Vagina (tissue), 2 donors: ENCODE measurements around the gene HES7.

Experiments used
- CTCF ChIP-seq, 3 experiments: fragments of 450-650 bp in 2 of 3; fragments of 200-600 bp in 1 of 3; sonication (generic) in 1 of 3; IDR thresholded peaks; one replicate each; pipeline ENCODE4 v1.5.1; 2017 to 2019; ENCODE audit warnings: antibody characterized with exemption in 3 of 3, mild to moderate bottlenecking in 2 of 3, moderate library complexity in 2 of 3
- POLR2A ChIP-seq, 2 donors: fragments of 450-650 bp; IDR thresholded peaks; one replicate each; pipeline ENCODE4 v1.6.1; 2017; ENCODE audit warnings: antibody characterized with exemption in 2 of 2, mild to moderate bottlenecking in 2 of 2, moderate library complexity in 2 of 2
- POLR2AphosphoS5 ChIP-seq, 2 donors: sonication (generic); formaldehyde crosslinking; IDR thresholded peaks; one replicate each; pipeline ENCODE4 v1.9.0; 2017; ENCODE audit warnings: antibody characterized with exemption in 2 of 2, mild to moderate bottlenecking in 2 of 2, low read depth in 1 of 2; ENCODE audit not compliant: insufficient read depth in 1 of 2

GRCh38 chr17:8153031-8153451, 29.1 kb upstream of the HES7 start:
- no peak for TF ChIP-seq POLR2A (IDR thresholded peaks at IDR 0.05)
- no peak for TF ChIP-seq CTCF (IDR thresholded peaks at IDR 0.05)
- no peak for TF ChIP-seq POLR2AphosphoS5 (IDR thresholded peaks at IDR 0.05; ENCODE audit: insufficient read depth in 1 of 2, low read depth in 1 of 2)
